Karpas-422 (cell line): Measurements from ENCODE around the gene DENND5A. TPM values are rescaled to one million over a fixed set of nuclear protein-coding genes. Genes with fewer than 3 reads are reported as not detected.
"Not testable (repeated sequence)": the region's sequence is repeated elsewhere in the genome, so short reads cannot be mapped to it uniquely, and the experiment has no call there.

Source experiments
- DNase-seq: peaks from one replicate; pipeline ENCODE4 v3.0.0-alpha.2; 2015
- H2AFZ ChIP-seq: fragments of 200-600 bp; sonication (generic); 2 replicates; pipeline ENCODE4 v1.6.1; 2014; ENCODE audit warnings: antibody characterized with exemption, low read length, mixed read lengths
- H3K27ac ChIP-seq: fragments of 200-600 bp; sonication (generic); 2 replicates; pipeline ENCODE4 v1.5.1; 2014; ENCODE audit warnings: mild to moderate bottlenecking, low read length, moderate library complexity
- H3K27me3 ChIP-seq: fragments of 200-600 bp; sonication (generic); 2 replicates; pipeline ENCODE4 v1.6.1; 2014; ENCODE audit warnings: low read length, mixed read lengths
- H3K36me3 ChIP-seq: fragments of 200-600 bp; sonication (generic); 2 replicates; pipeline ENCODE4 v1.6.1; 2014; ENCODE audit warnings: low read length, mixed read lengths; ENCODE audit not compliant: insufficient read depth
- H3K4me1 ChIP-seq: fragments of 200-600 bp; sonication (generic); 2 replicates; pipeline ENCODE4 v1.6.1; 2014; ENCODE audit warnings: mild to moderate bottlenecking, low read length, mixed read lengths
- H3K4me2 ChIP-seq: fragments of 200-600 bp; sonication (generic); 2 replicates; pipeline ENCODE4 v1.6.1; 2014; ENCODE audit warnings: low read length, low read depth, mild to moderate bottlenecking; ENCODE audit not compliant: poor library complexity, severe bottlenecking
- H3K4me3 ChIP-seq: fragments of 200-600 bp; sonication (generic); 2 replicates; pipeline ENCODE4 v1.5.1; 2014; ENCODE audit warnings: mild to moderate bottlenecking, antibody characterized with exemption, low read length, mixed read lengths
- H3K79me2 ChIP-seq: fragments of 200-600 bp; sonication (generic); 2 replicates; pipeline ENCODE4 v1.6.1; 2014; ENCODE audit warnings: mild to moderate bottlenecking, low read length, mixed read lengths
- H3K9ac ChIP-seq: fragments of 200-600 bp; sonication (generic); 2 replicates; pipeline ENCODE4 v1.6.0; 2014; ENCODE audit warnings: low read length
- H3K9me2 ChIP-seq: fragments of 200-600 bp; sonication (generic), shearing (Covaris generic); replicated peaks from 2 replicates; pipeline ENCODE4 v1.6.0; 2014; ENCODE audit warnings: mild to moderate bottlenecking, low read length, moderate library complexity; ENCODE audit not compliant: insufficient read depth
- H3K9me3 ChIP-seq: fragments of 300-700, 200-600 bp; sonication (generic); 2 replicates; pipeline ENCODE4 v1.6.1; 2014; ENCODE audit warnings: low read length, mixed read lengths
- H4K20me1 ChIP-seq: fragments of 200-600 bp; sonication (generic); 2 replicates; pipeline ENCODE4 v1.6.1; 2014; ENCODE audit warnings: mild to moderate bottlenecking, antibody characterized with exemption, low read length, low read depth; ENCODE audit not compliant: insufficient read depth
- total RNA-seq: library from RNA; depleted of rRNA; stranded (reverse); fragments of >200 nt; shearing (Covaris generic); gene quantifications from 2 replicates; pipeline ENCODE4 v1.2.3, GENCODE V29; 2014; ENCODE audit warnings: low replicate concordance

The DENND5A gene
- total RNA-seq, 1 experiment from 2014 or later, result 57.3 TPM

DNA sequence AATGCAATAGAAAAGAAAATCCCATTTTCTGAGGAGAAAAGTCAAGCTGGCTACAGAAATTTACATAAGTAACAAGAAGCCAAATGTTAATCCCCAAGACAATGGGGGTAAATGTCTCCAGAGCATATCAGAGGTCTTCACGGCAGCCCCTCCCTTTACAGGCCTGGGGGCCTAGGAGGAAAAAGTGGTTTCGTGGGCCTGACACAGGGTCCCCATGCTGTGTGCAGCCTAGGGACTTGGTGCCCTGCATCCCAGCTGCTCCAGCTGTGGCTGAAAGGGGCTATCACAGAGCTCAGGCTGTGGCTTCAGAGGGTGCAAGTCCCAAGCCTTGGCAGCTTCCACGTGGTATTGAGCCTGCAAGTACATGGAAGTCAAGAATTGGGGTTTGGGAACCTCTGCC is 76.3 kb downstream of the DENND5A start:
- H3K9me3 ChIP-seq, H3K4me1 ChIP-seq, H2AFZ ChIP-seq, H3K9ac ChIP-seq, H3K36me3 ChIP-seq, H3K27me3 ChIP-seq, H3K4me3 ChIP-seq, DNase-seq, H3K9me2 ChIP-seq, H3K27ac ChIP-seq, H3K4me2 ChIP-seq, H4K20me1 ChIP-seq, H3K79me2 ChIP-seq: not testable (repeated sequence)

DNA sequence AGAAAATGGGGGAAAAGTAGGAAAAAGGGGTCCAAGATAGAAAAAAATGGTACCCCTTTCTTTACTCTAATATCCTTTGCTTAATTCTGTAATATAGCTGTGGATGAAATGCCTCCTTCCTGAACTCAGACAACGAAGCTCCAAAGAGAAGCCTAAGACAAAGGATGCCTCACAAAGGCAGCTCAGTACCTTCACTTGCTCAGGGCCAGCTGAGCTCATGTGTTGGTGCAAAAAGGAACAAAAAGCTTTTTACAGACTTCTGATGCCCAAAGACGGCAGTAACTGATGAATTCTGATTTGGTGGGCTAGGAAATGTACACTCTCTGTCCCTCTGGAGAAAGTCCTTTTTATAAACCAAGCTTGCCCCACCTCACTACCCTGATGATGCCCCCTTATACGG is 77.5 kb downstream of the DENND5A start:
- H3K4me2 ChIP-seq, result no peak overlapping the region
- H3K9me2 ChIP-seq, result no peaks in the 10 kb centered on the region
- no peaks in the 10 kb centered on the region for H3K79me2 ChIP-seq
- H3K36me3 ChIP-seq, result no peaks in the 10 kb centered on the region
- no peaks in the 10 kb centered on the region for H4K20me1 ChIP-seq
- 0 out of 2 replicates have a peak, but pooled peaks cover 3% of the 10 kb centered on the region for H3K9me3 ChIP-seq
- H2AFZ ChIP-seq, result no peak overlapping the region
- H3K9ac ChIP-seq, result no peak overlapping the region
- DNase-seq, result no peak
- no peaks in the 10 kb centered on the region for H3K27me3 ChIP-seq
- no peaks in the 10 kb centered on the region for H3K4me1 ChIP-seq
- no peak overlapping the region for H3K4me3 ChIP-seq
- H3K27ac ChIP-seq, result no peak overlapping the region

DNA sequence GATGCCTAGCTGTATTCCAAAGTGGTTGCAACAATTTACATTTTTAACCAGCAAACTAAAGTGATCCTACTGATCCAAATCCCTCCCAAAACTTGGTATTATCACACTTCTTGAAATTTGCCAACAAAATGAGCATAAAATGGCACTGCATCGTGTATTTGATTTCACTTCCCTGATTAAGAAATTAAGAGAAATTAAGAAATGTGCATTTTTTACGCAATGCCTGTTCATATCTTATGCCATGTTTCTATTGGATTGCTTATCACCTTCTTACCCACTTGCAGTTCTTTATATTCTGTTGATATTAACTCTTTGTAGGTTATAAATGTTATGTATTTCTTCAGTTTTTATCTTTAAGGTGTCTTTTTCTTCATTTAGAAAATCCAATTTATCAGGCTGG is 80.6 kb downstream of the DENND5A start:
- H3K4me1 ChIP-seq, result no peaks in the 10 kb centered on the region
- H3K27ac ChIP-seq, result no peak overlapping the region
- no peak overlapping the region for H3K4me2 ChIP-seq
- H3K9me2 ChIP-seq, result no peaks in the 10 kb centered on the region
- H2AFZ ChIP-seq, result no peak overlapping the region
- no peaks in the 10 kb centered on the region for H3K9me3 ChIP-seq
- H3K4me3 ChIP-seq, result no peak overlapping the region
- no peaks in the 10 kb centered on the region for H3K79me2 ChIP-seq
- H3K36me3 ChIP-seq, result no peaks in the 10 kb centered on the region
- H3K27me3 ChIP-seq, result no peaks in the 10 kb centered on the region
- no peak overlapping the region for H3K9ac ChIP-seq
- DNase-seq, result no peak
- no peaks in the 10 kb centered on the region for H4K20me1 ChIP-seq

DNA sequence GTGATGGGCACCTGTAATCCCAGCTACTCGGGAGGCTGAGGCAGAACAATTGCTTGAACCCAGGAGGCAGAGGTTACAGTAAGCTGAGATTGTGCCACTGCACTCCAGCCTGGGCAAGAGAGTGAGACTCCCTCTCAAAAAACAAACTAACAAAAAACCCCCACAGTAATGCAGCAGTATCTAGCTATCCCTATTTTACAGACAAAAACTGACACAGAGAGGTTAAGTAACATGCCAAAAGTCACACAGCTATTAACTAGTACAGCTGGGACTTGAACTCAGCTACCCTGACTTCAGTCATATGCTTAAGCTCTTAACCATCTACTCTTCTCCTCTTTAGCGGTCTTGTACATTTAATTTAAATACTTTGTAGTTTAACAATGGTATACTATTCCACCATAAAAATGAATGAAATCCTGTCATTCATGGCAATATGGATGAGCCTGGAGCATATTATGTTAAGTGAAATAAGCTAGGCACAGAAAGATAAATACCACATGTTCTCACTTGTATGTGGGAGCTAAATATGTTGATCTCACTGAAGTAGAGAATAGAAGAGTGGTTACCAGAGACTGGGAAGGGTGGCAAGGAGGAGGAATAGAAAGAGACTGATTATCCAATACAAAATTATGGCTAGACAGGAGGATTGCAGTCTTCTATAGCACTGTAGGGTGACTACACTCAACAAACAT is 82.8 kb downstream of the DENND5A start:
- Histone ChIP-seq H3K9ac (no peak overlapping the region), H3K9me3 (no peaks in the 10 kb centered on the region), H3K27ac (no peak overlapping the region), H3K4me3 (no peak overlapping the region), H2AFZ (no peak overlapping the region), H3K4me2 (no peak overlapping the region), H3K4me1 (no peaks in the 10 kb centered on the region), H3K79me2 (no peaks in the 10 kb centered on the region), H4K20me1 (no peaks in the 10 kb centered on the region), H3K27me3 (no peaks in the 10 kb centered on the region), H3K36me3 (no peaks in the 10 kb centered on the region), H3K9me2 (no peaks in the 10 kb centered on the region)
- DNase-seq, result no peak

DNA sequence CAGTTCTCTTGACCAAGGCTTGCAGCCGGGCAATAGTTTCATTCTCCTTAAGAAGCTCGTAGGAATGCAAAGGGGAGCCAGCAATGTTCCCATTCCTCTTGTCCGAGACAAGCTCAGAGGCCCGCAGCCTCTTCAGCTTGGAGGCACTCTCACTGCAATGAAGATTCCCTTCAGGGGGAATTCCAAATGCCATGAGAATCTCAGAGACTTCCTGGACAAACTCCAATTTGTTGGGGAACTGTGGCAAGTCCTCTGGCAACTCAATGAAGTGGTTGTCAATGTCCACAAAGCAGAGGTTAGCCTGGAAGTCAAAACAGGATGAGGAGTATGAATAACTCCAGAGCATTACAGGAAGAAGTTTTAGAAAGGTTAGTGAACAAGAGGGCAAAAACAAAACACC is 84.4 kb downstream of the DENND5A start:
- H4K20me1 ChIP-seq, result no peaks in the 10 kb centered on the region
- H3K9me3 ChIP-seq, result no peaks in the 10 kb centered on the region
- no peaks in the 10 kb centered on the region for H3K79me2 ChIP-seq
- H3K4me1 ChIP-seq, result no peaks in the 10 kb centered on the region
- DNase-seq, result no peak
- no peaks in the 10 kb centered on the region for H3K9me2 ChIP-seq
- H3K27me3 ChIP-seq, result no peaks in the 10 kb centered on the region
- no peak overlapping the region for H2AFZ ChIP-seq
- no peaks in the 10 kb centered on the region for H3K36me3 ChIP-seq
- H3K9ac ChIP-seq, result no peak overlapping the region
- H3K4me3 ChIP-seq, result no peak overlapping the region
- no peak overlapping the region for H3K27ac ChIP-seq
- no peak overlapping the region for H3K4me2 ChIP-seq

DNA sequence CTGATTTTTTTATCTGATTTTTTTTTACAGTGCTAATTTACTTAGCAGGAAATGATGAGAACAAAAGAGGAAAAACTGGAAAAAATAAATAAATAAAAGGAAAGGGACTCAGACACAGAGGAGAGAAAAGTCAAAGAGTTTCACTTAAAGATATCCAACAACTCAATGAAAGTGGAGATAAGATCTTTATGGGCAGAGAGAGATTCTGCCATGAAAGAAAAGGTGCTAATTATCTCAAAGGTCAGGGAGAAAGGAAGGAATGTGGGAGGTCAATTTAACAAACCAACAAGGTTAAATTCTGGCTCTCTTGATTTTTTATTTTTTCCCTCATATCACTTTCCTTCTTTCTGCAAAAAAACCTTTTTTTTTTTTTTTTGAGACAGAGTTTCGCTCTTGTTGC is 86.0 kb downstream of the DENND5A start:
- Histone ChIP-seq H3K9ac (no peak overlapping the region), H3K27ac (no peak overlapping the region), H2AFZ (no peak overlapping the region), H3K9me2 (no peaks in the 10 kb centered on the region), H4K20me1 (no peaks in the 10 kb centered on the region), H3K27me3 (no peaks in the 10 kb centered on the region), H3K4me3 (no peak overlapping the region), H3K4me2 (no peak overlapping the region), H3K79me2 (no peaks in the 10 kb centered on the region), H3K4me1 (no peaks in the 10 kb centered on the region), H3K9me3 (no peaks in the 10 kb centered on the region), H3K36me3 (no peaks in the 10 kb centered on the region)
- DNase-seq, result no peak

DNA sequence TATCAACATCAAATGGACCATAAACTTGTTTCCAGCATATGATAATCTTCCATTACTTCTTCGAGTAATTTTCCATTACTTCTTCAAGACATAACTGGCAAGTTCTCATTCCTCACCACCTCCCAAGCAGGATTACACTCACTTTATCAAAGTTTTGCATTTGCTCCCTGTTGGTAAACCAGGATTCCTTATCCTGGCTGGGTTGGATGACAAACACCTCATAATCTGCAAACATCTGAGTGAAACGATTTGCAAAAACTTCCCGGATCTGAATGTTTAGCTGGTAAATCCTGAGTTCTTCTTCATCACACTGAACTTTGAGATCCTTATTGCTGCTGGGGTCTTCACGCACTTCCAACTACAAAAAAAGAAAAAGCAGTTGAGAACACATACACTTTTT is 86.4 kb downstream of the DENND5A start:
- Histone ChIP-seq H3K9me2 (no peaks in the 10 kb centered on the region), H3K36me3 (no peaks in the 10 kb centered on the region), H3K79me2 (no peaks in the 10 kb centered on the region), H3K9ac (no peak overlapping the region), H3K4me1 (no peaks in the 10 kb centered on the region), H4K20me1 (no peaks in the 10 kb centered on the region), H3K27ac (no peak overlapping the region), H3K27me3 (no peaks in the 10 kb centered on the region), H3K4me2 (no peak overlapping the region), H3K4me3 (no peak overlapping the region), H2AFZ (no peak overlapping the region), H3K9me3 (no peaks in the 10 kb centered on the region)
- no peak for DNase-seq

DNA sequence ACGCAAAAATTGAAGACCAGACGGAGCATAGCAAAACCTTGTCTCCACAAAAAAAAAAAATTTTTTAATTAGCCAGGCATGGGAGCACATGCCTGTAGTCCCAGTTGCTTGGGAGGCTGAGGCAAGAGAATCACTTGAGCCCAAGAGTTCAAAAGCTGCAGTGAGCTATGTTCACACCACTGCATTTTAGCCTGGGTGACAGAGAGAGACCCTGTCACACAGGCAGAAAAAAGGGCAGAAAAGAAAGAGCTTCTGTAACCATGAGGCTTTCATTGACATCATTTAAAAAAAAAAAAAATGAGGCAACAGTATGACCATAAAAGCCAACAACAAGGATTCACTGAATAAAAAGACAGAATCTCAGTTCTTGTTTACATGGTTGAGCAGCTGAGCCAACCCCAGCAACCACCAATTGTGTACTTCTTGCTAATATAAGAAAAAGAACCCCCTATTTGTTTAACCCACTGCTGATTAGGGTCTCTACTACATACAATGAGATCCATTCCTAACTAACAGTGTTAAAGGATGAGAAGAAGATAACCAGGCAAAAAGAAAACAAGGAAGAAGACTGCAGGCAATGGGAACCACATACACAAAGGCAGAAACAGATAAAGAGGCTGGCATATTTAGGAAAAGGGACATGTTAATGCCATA is 87.6 kb downstream of the DENND5A start:
- no peaks in the 10 kb centered on the region for H3K36me3 ChIP-seq
- no peak overlapping the region for H3K4me2 ChIP-seq
- no peaks in the 10 kb centered on the region for H3K9me3 ChIP-seq
- no peaks in the 10 kb centered on the region for H3K4me1 ChIP-seq
- no peak overlapping the region for H3K9ac ChIP-seq
- DNase-seq, result no peak
- H2AFZ ChIP-seq, result no peak overlapping the region
- H3K27ac ChIP-seq, result no peak overlapping the region
- H3K27me3 ChIP-seq, result no peaks in the 10 kb centered on the region
- no peaks in the 10 kb centered on the region for H4K20me1 ChIP-seq
- H3K79me2 ChIP-seq, result no peaks in the 10 kb centered on the region
- no peaks in the 10 kb centered on the region for H3K9me2 ChIP-seq
- H3K4me3 ChIP-seq, result no peak overlapping the region
